Aorta (tissue), 5 donors: ENCODE measurements around the gene SLC35F1. TPM values are rescaled to one million over a fixed set of nuclear protein-coding genes. Genes with fewer than 3 reads are reported as not detected.

ENCODE experiments used
- ATAC-seq: fragments of 200-7000 bp; cut with Tn5 transposase; one replicate; pipeline ENCODE4 v1.9.1; 2022; ENCODE audit warnings: moderate library complexity; ENCODE audit not compliant: low FRiP score
- DNase-seq, 2 donors: peaks; one replicate each; pipeline ENCODE4 v3.0.0-alpha.2; 2020
- H3K27ac ChIP-seq, 2 donors: one replicate each; pipeline ENCODE4 v1.5.1; 2013; ENCODE audit warnings: low read length in 2 of 2, mild to moderate bottlenecking in 2 of 2, moderate library complexity in 2 of 2, control low read depth in 1 of 2, inconsistent platforms in 1 of 2, low read depth in 1 of 2
- H3K27me3 ChIP-seq, 2 donors: one replicate each; pipeline ENCODE4 v1.6.1; 2013; ENCODE audit warnings: control low read depth in 1 of 2, low read length in 1 of 2, mild to moderate bottlenecking in 1 of 2, moderate library complexity in 1 of 2; ENCODE audit not compliant: insufficient read depth in 2 of 2, control insufficient read depth in 1 of 2
- H3K36me3 ChIP-seq, 2 donors: one replicate each; pipeline ENCODE4 v1.6.1; 2013; ENCODE audit warnings: control low read depth in 1 of 2, low read length in 1 of 2, mild to moderate bottlenecking in 1 of 2; ENCODE audit not compliant: insufficient read depth in 2 of 2, control insufficient read depth in 1 of 2
- H3K4me1 ChIP-seq, 2 donors: one replicate each; pipeline ENCODE4 v1.6.1; 2013; ENCODE audit warnings: low read length in 2 of 2, control low read depth in 1 of 2, mild to moderate bottlenecking in 1 of 2, moderate library complexity in 1 of 2; ENCODE audit not compliant: insufficient read depth in 2 of 2, control insufficient read depth in 1 of 2
- H3K4me3 ChIP-seq, 2 donors: one replicate each; pipeline ENCODE4 v1.5.1; 2013; ENCODE audit warnings: low read length in 2 of 2, control low read depth in 1 of 2, mild to moderate bottlenecking in 1 of 2
- H3K9me3 ChIP-seq: one replicate; pipeline ENCODE4 v1.6.1; 2013; ENCODE audit warnings: mild to moderate bottlenecking, low read length; ENCODE audit not compliant: control insufficient read depth
- WGBS, 2 donors: extraction: QIAGEN DNeasy Blood & Tissue Kit; methylation state at CpG; one replicate each; pipeline ENCODE4 v1.1.7; 2013; 5-methylcytosine and 5-hydroxymethylcytosine counted together
- intact Hi-C, 2 donors: fragments of 100-400 bp; cut with DNase I; formaldehyde crosslinking; loops; one replicate each; pipeline versions ENCODE4 v1.14.2 to v1.15.0; 2022
- polyA plus RNA-seq, 2 donors: library from polyadenylated mRNA; stranded (reverse); fragments of 200-250 nt; gene quantifications; one replicate each; pipeline ENCODE4 v1.2.3, GENCODE V29; 2013
- total RNA-seq, 2 donors: library from RNA; stranded (reverse); fragmentation: NEBNext Ultra II Directional; extraction: Animal tissue kit (Norgen Biotek cat#: 25700); gene quantifications; one replicate each; pipeline ENCODE4 v1.2.1, GENCODE V29; 2021
- donor health status: healthy with polysubstance abuse.
- donor health status: Bipolar disorder and iron deficiency.
- donor health status: DM: no; HTN: no; CAD: no.
- donor health status: DM: no; HTN: no; CAD: no.
- donor health status: DM: yes; HTN: yes; CAD: no.

The SLC35F1 gene
- total and polyA plus RNA-seq, 4 donors, result 0.59 to 1.9 (median 1.2) TPM

- WGBS, 2 donors, result 54 to 74% methylated on average over 1 of the region's 1 CpG
- intact Hi-C loops, result no loop called here
- DNase-seq (no peak), ATAC-seq (no peak)
- H3K27ac ChIP-seq, result no peak overlapping the region
- no peak overlapping the region for H3K4me3 ChIP-seq
- H3K27me3 ChIP-seq, result peaks cover 0 to 1% of the 10 kb centered on the region in 2 donors
- H3K4me1 ChIP-seq, result no peaks in the 10 kb centered on the region
- H3K36me3 ChIP-seq, result no peaks in the 10 kb centered on the region
- no peaks in the 10 kb centered on the region for H3K9me3 ChIP-seq
Measured at GRCh38 chr6:118163542-118163941, 256.5 kb downstream of the SLC35F1 start.

- Histone ChIP-seq H3K4me3 (no peak overlapping the region), H3K4me1 (no peaks in the 10 kb centered on the region), H3K36me3 (no peaks in the 10 kb centered on the region), H3K27ac (no peak overlapping the region), H3K9me3 (peaks cover 1% of the 10 kb centered on the region), H3K27me3 (peaks cover 0 to 2% of the 10 kb centered on the region in 2 donors)
- intact Hi-C loops, result no loop called here
- 74 to 77% methylated on average over 1 of the region's 1 CpG for WGBS, 2 donors
- DNase-seq (no peak), ATAC-seq (no peak)
Measured at GRCh38 chr6:118165500-118165899, 258.4 kb downstream of the SLC35F1 start.

GRCh38 chr6:118168421-118168820 is 261.4 kb downstream of the SLC35F1 start:
- Histone ChIP-seq H3K4me3 (no peak overlapping the region), H3K27me3 (peaks cover 0 to 4% of the 10 kb centered on the region in 2 donors), H3K9me3 (peaks cover 3% of the 10 kb centered on the region), H3K4me1 (no peaks in the 10 kb centered on the region), H3K27ac (no peak overlapping the region), H3K36me3 (no peaks in the 10 kb centered on the region)
- ATAC-seq, result no peak
- intact Hi-C loops, result no loop called here
- DNase-seq, result no peak
- 62 to 68% methylated on average over 5 of the region's 5 CpGs for WGBS, 2 donors

GRCh38 chr6:118171852-118172251 is 264.8 kb downstream of the SLC35F1 start:
- 50 to 57% methylated on average over 2 of the region's 2 CpGs for WGBS, 2 donors
- H3K27ac ChIP-seq, result no peak overlapping the region
- peaks cover 4% of the 10 kb centered on the region for H3K9me3 ChIP-seq
- DNase-seq (no peak), ATAC-seq (no peak)
- H3K36me3 ChIP-seq, result no peaks in the 10 kb centered on the region
- no peaks in the 10 kb centered on the region for H3K4me1 ChIP-seq
- peaks cover 0 to 3% of the 10 kb centered on the region in 2 donors for H3K27me3 ChIP-seq
- intact Hi-C loops, result no loop called here
- H3K4me3 ChIP-seq, result no peak overlapping the region

GRCh38 chr6:118174071-118174470 is 267.0 kb downstream of the SLC35F1 start:
- 78 to 83% methylated on average over 1 of the region's 1 CpG for WGBS, 2 donors
- Histone ChIP-seq H3K4me1 (no peaks in the 10 kb centered on the region), H3K27ac (no peak overlapping the region), H3K4me3 (no peak overlapping the region), H3K9me3 (peaks cover 6% of the 10 kb centered on the region), H3K27me3 (peaks cover 0 to 3% of the 10 kb centered on the region in 2 donors), H3K36me3 (no peaks in the 10 kb centered on the region)
- no peak for ATAC-seq
- intact Hi-C loops, result no loop called here
- no peak for DNase-seq

GRCh38 chr6:118177720-118178119 is 270.7 kb downstream of the SLC35F1 start:
- intact Hi-C loops, result no loop called here
- no peak overlapping the region for H3K4me3 ChIP-seq
- H3K27ac ChIP-seq, result no peak overlapping the region
- peaks cover 0 to 1% of the 10 kb centered on the region in 2 donors for H3K27me3 ChIP-seq
- DNase-seq, result no peak
- no peaks in the 10 kb centered on the region for H3K4me1 ChIP-seq
- peaks cover 5% of the 10 kb centered on the region for H3K9me3 ChIP-seq
- no peaks in the 10 kb centered on the region for H3K36me3 ChIP-seq
- 41 to 47% methylated on average over 3 of the region's 3 CpGs for WGBS, 2 donors
- ATAC-seq, result no peak

- Histone ChIP-seq H3K4me1 (no peaks in the 10 kb centered on the region), H3K9me3 (peaks cover 2% of the 10 kb centered on the region), H3K27me3 (no peaks in the 10 kb centered on the region), H3K27ac (no peak overlapping the region), H3K36me3 (no peaks in the 10 kb centered on the region), H3K4me3 (no peak overlapping the region)
- DNase-seq (no peak), ATAC-seq (no peak)
- 34 to 48% methylated on average over 1 of the region's 1 CpG for WGBS, 2 donors
- intact Hi-C loops, result no loop called here
Measured at GRCh38 chr6:118179048-118179447, 272.0 kb downstream of the SLC35F1 start.

GRCh38 chr6:118186672-118187567 is 279.9 kb downstream of the SLC35F1 start:
- ATAC-seq (no peak), DNase-seq (peak in 1 of 2 donors; percentile 74)
- intact Hi-C loops, result no loop called here
- WGBS, 2 donors, result 0 to 2% methylated on average over 1 of the region's 1 CpG
- Histone ChIP-seq H3K4me3 (no peak overlapping the region), H3K27me3 (no peaks in the 10 kb centered on the region), H3K27ac (no peak overlapping the region), H3K9me3 (no peaks in the 10 kb centered on the region), H3K4me1 (no peaks in the 10 kb centered on the region), H3K36me3 (no peaks in the 10 kb centered on the region)

GRCh38 chr6:118187568-118188164 is 280.6 kb downstream of the SLC35F1 start:
- intact Hi-C loops, result no loop called here
- no peak for DNase-seq
- H3K27ac ChIP-seq, result no peak overlapping the region
- H3K9me3 ChIP-seq, result no peaks in the 10 kb centered on the region
- peak; percentile 75 for ATAC-seq
- H3K4me3 ChIP-seq, result no peak overlapping the region
- WGBS, 2 donors, result 11 to 15% methylated on average over 3 of the region's 3 CpGs
- no peaks in the 10 kb centered on the region for H3K27me3 ChIP-seq
- no peaks in the 10 kb centered on the region for H3K4me1 ChIP-seq
- H3K36me3 ChIP-seq, result no peaks in the 10 kb centered on the region
